Hepatocyte (in vitro differentiated cells): ENCODE data around the gene PPIP5K2.

ENCODE experiments used
- CTCF ChIP-seq: fragments of 200-600 bp; sonication (generic); IDR thresholded peaks from 2 replicates; pipeline ENCODE4 v1.5.1; 2016; ENCODE audit warnings: antibody characterized with exemption, mild to moderate bottlenecking; ENCODE audit not compliant: poor library complexity
- EZH2phosphoT487 ChIP-seq: fragments of 200-600 bp; sonication (generic); IDR thresholded peaks from one replicate; pipeline ENCODE4 v1.6.1; 2018; ENCODE audit warnings: antibody characterized with exemption, mild to moderate bottlenecking, low read depth, moderate library complexity; ENCODE audit not compliant: unreplicated experiment, severe bottlenecking

GRCh38 chr5:103111468-103111867, 8.6 kb upstream of the PPIP5K2 start:
- TF ChIP-seq CTCF (no peak), EZH2phosphoT487 (no peak)
